Central memory CD8-positive, alpha-beta T cell (primary cell): ENCODE data around the gene RPH3AL.

Experiments
- ATAC-seq: fragments of 150-1000 bp; cut with Tn5 transposase; replicated peaks from 2 replicates; pipeline ENCODE4 v1.10.0; 2022; ENCODE audit warnings: mild to moderate bottlenecking, moderate FRiP score, moderate number of reproducible peaks; ENCODE audit not compliant: poor library complexity, severe bottlenecking; ENCODE audit errors: extremely low read depth
- DNase-seq, 2 donors: peaks; one replicate each; pipeline ENCODE4 v3.0.0; 2021; ENCODE audit warnings: low spot score in 2 of 2
- H3K27ac Mint-ChIP-seq: one replicate; pipeline ENCODE4 v1.8.0; 2022; ENCODE audit warnings: low read depth, mild to moderate bottlenecking, moderate library complexity, mixed read lengths
- H3K27me3 Mint-ChIP-seq: one replicate; pipeline ENCODE4 v1.8.0; 2022; ENCODE audit warnings: mixed read lengths
- H3K36me3 Mint-ChIP-seq: one replicate; pipeline ENCODE4 v1.8.0; 2022; ENCODE audit warnings: mild to moderate bottlenecking, moderate library complexity, mixed read lengths; ENCODE audit not compliant: insufficient read depth
- H3K4me1 Mint-ChIP-seq: one replicate; pipeline ENCODE4 v1.8.0; 2022; ENCODE audit warnings: mixed read lengths
- H3K4me3 Mint-ChIP-seq: one replicate; pipeline ENCODE4 v1.8.0; 2022; ENCODE audit warnings: mild to moderate bottlenecking, moderate library complexity, mixed read lengths
- H3K9me3 Mint-ChIP-seq: one replicate; pipeline ENCODE4 v1.8.0; 2022; ENCODE audit warnings: mixed read lengths

The RPH3AL gene

DNA sequence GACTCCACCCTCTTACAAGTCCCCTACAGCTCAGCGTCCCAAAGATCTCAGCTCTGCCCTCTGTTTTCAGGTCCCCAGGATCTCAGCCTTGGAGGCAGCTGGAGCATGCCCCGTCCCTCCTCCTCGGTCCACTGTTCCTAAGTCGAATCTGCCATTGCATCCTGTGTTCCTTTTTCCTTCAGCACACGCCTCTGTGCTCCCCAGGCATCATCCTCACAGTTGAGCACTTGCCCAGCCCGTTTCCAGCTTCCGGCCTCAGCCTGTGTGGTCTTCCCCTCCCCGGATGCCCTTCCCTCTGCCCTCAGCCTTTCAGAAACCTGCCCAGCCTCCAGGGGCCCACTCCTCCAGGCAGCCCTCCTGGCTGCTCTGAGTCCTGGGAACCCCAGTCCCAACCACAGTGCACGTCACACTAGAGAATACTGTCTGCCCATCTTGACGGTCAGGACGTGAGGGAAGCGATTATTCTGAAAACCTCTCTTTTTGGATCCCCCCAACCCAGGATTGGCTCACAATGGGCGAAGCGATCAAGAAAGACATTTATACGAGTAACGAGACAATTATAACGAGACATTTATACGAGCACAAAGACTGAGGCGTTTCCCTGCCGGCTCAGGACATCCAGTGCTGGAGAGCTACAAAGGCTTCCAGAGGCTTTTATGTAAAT, 41.4 kb downstream of the RPH3AL start:
- H3K4me3 Mint-ChIP-seq: no peak overlapping the region
- H3K27me3 Mint-ChIP-seq: no peaks in the 10 kb centered on the region
- DNase-seq (no peak), ATAC-seq (no peak)
- H3K9me3 Mint-ChIP-seq: peaks cover 12% of the 10 kb centered on the region
- no peaks in the 10 kb centered on the region for H3K36me3 Mint-ChIP-seq
- peak overlapping the region; percentile 30 for H3K27ac Mint-ChIP-seq
- peaks cover 8% of the 10 kb centered on the region for H3K4me1 Mint-ChIP-seq

DNA sequence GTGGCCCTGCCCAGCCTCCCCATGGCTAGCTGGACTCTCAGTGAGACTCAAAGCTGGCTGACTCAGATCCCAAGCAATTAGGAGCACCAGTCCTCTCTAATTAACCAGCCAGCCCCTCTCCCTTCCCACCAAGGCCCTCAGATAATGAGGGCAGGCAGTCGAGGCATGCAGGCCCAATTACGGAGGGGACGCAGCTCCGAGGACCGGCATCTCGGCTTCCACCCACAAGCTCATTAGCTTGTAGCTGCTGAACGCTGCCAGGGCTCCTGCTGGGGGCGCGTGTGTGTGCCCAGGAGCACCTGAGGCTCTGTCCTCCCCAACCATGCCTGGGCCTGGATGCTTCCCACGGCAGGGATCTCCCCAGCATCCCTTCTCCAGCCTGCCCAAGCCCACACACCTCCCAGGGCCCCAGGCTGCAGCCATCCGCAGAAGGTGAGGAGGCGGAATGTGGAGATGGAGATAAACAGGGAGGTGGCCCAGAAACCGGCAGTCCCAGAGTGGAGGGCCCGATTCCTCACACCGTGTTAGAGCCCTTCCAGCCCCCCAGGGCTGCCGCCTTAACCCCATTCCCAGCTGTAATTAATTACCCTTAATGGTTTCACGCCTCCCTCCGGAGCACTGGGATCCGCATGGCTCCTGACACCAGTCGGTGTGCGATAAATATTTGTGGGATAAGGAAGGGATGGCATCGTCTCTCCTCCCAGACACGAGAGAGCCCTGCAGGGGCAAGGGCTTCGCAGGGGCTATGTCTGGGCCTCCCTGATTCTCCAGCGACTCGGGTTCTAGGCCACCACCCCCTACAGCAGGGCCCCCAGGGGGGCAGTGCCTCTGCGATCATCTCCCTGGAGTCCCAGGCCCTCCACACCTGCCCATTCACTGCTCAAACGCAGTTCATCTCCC, 42.2 kb downstream of the RPH3AL start:
- H3K4me1 Mint-ChIP-seq: peaks cover 8% of the 10 kb centered on the region
- H3K9me3 Mint-ChIP-seq: peaks cover 3% of the 10 kb centered on the region
- DNase-seq: no peak
- H3K27ac Mint-ChIP-seq: no peak overlapping the region
- no peaks in the 10 kb centered on the region for H3K36me3 Mint-ChIP-seq
- no peaks in the 10 kb centered on the region for H3K27me3 Mint-ChIP-seq
- no peak overlapping the region for H3K4me3 Mint-ChIP-seq
- ATAC-seq: no peak

DNA sequence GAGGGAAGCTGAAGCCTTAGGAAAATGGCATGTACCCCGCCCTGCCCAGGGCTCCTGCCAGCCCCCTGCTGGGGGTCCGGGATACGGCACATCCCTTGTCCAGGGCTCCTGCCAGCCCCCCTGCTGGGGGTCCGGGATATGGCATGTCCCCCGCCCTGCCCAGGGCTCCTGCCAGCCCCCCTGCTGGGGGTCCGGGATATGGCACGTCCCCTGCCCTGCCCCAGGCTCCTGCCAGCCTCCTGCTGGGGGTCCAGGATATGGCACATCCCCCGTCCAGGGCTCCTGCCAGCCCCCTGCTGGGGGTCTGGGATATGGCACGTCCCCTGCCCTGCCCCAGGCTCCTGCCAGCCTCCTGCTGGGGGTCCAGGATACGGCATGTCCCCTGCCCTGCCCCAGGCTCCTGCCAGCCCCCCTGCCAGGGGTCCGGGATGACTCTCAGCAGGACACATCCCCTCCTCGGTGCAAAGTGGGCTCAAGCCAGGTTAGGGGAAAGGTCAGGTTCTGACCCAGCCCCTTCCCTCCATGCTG, 43.2 kb downstream of the RPH3AL start:
- ATAC-seq: no peak
- Mint-ChIP-seq H3K9me3 (no peaks in the 10 kb centered on the region), H3K4me3 (no peak overlapping the region), H3K36me3 (no peaks in the 10 kb centered on the region), H3K27ac (no peak overlapping the region), H3K27me3 (no peaks in the 10 kb centered on the region), H3K4me1 (peaks cover 8% of the 10 kb centered on the region)
- DNase-seq: no peak

DNA sequence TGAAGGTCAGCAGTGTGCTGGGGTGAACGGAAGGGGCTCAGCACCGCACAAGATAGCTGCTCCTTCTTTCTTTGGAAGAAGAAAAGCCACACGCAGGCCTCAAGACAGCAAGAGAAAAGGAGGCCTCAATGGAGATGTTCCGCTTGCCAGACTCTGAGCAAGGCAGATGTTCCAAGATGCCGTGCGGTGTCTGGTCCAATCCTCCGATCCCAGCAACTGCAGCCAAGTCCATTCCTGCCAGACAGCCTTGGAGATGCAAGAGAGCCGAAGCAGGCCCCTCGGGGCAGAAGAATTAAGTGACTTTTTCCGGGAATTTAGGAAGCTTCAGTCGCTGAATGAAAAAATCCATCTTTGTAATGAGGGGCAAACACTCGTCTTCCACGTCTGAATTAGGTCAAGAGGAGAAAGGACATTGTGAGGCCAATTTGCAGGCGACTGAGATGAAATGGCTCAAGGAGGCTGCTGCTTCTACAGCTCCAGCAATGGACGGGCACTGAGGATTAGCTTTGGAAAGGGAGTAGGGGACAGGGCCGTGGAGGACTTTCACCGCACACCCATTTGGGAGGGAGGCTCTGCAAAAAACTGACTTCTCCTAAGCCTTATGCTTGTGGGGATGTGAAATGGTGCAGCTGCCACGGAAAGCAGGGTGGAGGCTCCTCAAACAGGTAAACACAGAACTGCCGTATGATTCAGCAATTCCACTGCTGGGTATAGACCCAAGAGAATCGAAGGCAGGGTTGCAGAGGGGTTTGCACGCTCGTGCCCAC, 44.7 kb downstream of the RPH3AL start:
- Mint-ChIP-seq H3K9me3 (no peaks in the 10 kb centered on the region), H3K4me3 (no peak overlapping the region), H3K4me1 (peaks cover 8% of the 10 kb centered on the region), H3K27me3 (no peaks in the 10 kb centered on the region), H3K36me3 (no peaks in the 10 kb centered on the region), H3K27ac (no peak overlapping the region)
- ATAC-seq (no peak), DNase-seq (no peak)

DNA sequence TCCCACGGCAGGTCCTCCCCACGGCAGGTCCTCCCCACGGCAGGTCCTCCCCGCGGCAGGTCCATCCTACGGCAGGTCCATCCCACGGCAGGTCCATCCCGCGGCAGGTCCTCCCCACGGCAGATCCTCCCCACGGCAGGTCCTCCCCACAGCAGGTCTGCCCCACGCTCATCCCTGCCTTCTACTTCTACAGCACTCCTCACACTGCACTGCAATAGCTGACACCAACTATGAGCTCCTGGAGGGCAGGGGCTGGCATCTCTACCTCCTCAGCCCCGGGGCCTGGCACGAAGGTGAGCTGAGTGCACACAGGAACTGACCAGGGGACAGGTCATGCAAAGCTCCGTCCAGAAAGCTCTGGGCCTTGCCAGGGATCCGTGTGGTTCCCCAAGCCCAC, 45.3 kb downstream of the RPH3AL start:
- DNase-seq (no peak), ATAC-seq (no peak)
- Mint-ChIP-seq H3K36me3 (no peaks in the 10 kb centered on the region), H3K4me3 (no peak overlapping the region), H3K4me1 (peaks cover 8% of the 10 kb centered on the region), H3K9me3 (no peaks in the 10 kb centered on the region), H3K27ac (no peak overlapping the region), H3K27me3 (no peaks in the 10 kb centered on the region)

DNA sequence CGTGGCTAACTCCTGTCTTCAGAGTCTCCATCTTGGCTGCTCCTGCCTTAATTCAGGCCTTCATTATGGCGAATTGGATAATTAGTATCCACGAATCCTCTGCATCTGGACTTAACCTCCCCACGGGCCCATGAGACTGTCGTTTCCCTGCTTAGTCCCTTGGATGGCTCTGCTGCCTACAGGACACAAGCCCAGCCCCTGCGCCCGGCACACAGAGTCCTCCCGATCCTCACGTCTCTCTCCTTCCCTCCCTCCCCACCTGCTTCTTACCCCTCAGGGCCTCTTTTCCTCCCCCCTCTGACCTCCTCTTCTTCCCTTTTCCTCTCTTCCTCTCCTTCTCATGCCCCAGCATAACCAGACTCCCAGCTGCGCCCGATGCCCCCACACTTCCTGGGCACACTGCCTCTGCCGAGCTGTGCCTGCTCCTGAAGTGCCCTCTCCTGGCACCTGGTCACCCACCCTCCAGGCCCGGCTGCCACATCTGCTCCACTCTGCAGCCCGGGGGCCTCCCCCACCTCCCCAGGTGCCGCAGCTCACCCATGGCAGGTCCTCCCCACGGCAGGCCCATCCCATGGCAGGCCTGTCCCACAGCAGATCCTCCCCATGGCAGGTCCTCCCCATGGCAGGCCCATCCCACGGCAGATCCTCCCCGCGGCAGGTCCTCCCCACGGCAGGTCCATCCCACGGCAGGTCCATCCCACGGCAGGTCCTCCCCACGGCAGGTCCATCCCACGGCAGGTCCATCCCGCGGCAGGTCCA, 45.9 kb downstream of the RPH3AL start:
- Mint-ChIP-seq H3K27ac (no peak overlapping the region), H3K4me1 (peaks cover 6% of the 10 kb centered on the region), H3K9me3 (no peaks in the 10 kb centered on the region), H3K36me3 (no peaks in the 10 kb centered on the region), H3K27me3 (no peaks in the 10 kb centered on the region), H3K4me3 (no peak overlapping the region)
- ATAC-seq (no peak), DNase-seq (no peak)

DNA sequence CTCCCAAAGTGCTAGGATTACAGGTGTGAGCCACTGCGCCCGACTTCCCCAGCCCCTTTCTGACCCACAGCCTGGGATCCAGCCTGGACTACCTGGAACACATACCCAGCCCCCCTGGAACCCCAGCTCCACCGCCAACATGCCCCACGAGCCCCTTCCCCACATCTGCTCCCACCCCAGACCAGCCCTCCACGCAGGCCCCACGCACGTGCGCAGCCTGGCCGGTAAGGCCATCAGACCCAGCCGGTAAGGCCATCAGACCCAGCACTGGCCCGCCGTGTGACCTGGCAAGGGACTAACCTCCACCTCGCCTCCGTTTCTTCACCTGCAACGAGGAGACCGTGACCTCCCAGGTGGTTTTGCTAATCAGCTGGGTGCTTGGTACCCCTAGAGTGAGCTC, 46.5 kb downstream of the RPH3AL start:
- ATAC-seq: no peak
- peaks cover under 1% of the 10 kb centered on the region for H3K4me1 Mint-ChIP-seq
- no peak overlapping the region for H3K4me3 Mint-ChIP-seq
- H3K27me3 Mint-ChIP-seq: no peaks in the 10 kb centered on the region
- no peaks in the 10 kb centered on the region for H3K9me3 Mint-ChIP-seq
- no peaks in the 10 kb centered on the region for H3K36me3 Mint-ChIP-seq
- DNase-seq: no peak
- H3K27ac Mint-ChIP-seq: no peak overlapping the region

DNA sequence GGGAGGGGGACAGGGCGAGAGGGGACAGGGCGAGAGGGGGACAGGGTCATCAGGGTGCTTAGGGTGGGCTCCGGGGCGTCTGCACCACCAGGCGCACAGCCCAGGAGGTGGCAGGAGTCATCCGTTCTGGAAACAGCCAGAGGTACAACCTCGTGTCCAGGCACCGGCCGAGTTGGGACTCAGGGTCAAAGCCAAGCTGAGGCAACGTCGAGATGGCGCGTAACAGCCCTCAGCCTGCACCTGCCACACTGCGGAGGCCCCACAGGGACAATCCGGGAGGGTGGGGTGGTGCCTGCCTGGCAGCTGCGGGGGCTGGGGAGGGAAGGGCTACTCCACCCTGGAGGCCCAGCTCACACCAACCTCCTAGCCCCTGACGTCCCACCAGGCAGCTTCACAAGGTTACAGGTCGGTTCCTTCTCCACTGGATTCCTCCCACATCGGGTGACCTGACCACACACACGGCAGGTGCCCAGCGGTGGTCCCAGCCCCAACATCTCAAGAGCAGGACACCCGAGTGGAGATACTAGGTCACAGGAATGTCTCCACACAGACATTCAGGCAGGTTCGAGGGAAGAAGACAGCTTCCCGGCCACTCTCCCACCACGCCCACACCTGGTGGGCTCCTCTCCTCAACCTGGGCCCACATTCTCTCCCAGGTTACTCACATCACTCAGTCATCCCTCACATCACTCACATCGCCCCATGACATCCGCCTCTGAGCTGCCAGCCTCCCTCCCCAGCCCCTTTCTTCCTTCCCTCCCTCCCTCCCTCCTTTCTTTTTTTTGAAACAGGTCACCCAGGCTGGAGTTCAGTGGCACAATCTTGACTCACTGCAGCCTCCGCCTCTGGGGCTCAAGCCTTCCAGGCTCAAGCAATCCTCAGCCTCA, 47.3 kb downstream of the RPH3AL start:
- Mint-ChIP-seq H3K4me3 (no peak overlapping the region), H3K36me3 (no peaks in the 10 kb centered on the region), H3K27ac (no peak overlapping the region), H3K4me1 (no peaks in the 10 kb centered on the region), H3K27me3 (no peaks in the 10 kb centered on the region), H3K9me3 (no peaks in the 10 kb centered on the region)
- DNase-seq (no peak), ATAC-seq (no peak)

DNA sequence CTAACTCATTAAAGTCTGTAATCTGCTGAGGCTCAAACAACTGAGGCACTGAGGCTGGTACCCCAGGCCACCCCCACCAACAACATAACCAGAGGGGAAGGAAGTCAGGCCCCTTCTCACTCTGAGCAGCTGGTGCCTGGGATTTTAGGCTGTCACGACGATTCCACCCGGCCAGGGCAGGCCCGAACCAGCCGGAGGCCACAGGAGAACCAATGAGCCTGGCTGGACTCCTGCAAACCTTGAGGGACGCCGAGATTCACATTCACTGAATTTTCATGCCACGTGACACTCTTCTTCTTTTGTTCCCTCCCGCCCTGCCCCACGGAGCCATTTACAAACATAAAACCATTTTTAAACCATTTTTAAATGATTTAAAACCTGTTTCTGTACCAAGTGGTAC, 48.1 kb downstream of the RPH3AL start:
- Mint-ChIP-seq H3K27me3 (no peaks in the 10 kb centered on the region), H3K36me3 (no peaks in the 10 kb centered on the region), H3K27ac (no peak overlapping the region), H3K4me3 (no peak overlapping the region), H3K4me1 (no peaks in the 10 kb centered on the region), H3K9me3 (no peaks in the 10 kb centered on the region)
- ATAC-seq (no peak), DNase-seq (no peak)

DNA sequence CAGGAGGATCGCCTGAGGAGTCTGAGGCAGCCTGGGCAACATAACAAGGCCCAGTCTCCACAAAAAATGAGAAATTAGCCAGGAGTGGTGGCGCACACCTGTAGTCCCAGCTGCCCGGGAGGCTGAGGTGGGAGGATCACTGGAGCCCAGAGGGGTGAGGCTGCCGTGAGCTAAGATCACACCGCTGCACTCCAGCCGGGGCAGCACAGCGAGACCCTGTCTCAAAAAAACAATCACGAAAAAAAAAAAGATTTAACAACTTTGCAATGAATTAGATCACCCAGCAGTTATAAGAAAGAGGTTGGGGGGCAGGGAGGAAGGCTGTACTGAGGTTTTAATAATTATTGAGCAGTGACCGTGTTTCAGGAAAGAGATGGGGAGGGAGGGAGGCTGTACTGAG, 49.4 kb downstream of the RPH3AL start:
- no peaks in the 10 kb centered on the region for H3K36me3 Mint-ChIP-seq
- no peaks in the 10 kb centered on the region for H3K27me3 Mint-ChIP-seq
- no peaks in the 10 kb centered on the region for H3K4me1 Mint-ChIP-seq
- H3K9me3 Mint-ChIP-seq: no peaks in the 10 kb centered on the region
- H3K4me3 Mint-ChIP-seq: no peak overlapping the region
- ATAC-seq (no peak), DNase-seq (no peak)
- no peak overlapping the region for H3K27ac Mint-ChIP-seq

DNA sequence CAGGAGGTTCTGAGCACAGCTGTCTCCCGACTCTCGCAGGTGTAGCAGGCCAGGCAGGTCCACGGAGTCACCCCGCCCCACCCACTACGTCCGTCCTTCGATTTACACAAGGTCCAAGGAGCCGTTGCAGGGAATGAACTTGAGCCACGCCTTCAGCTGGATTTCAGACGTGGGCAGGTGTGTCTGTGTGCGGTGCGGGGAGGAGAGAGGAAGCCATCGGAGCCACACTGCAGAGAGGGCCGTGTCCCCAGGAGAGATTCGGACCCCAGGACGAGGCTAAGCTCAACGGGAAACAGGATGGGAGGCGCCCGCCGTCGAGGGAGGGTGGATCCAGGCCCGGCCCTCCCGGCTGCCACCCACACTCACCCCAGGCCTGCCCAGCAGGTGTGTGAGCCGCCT, 50.3 kb downstream of the RPH3AL start:
- no peaks in the 10 kb centered on the region for H3K36me3 Mint-ChIP-seq
- no peak overlapping the region for H3K27ac Mint-ChIP-seq
- H3K27me3 Mint-ChIP-seq: no peaks in the 10 kb centered on the region
- no peak for ATAC-seq
- H3K9me3 Mint-ChIP-seq: no peaks in the 10 kb centered on the region
- no peak overlapping the region for H3K4me3 Mint-ChIP-seq
- no peak for DNase-seq
- no peaks in the 10 kb centered on the region for H3K4me1 Mint-ChIP-seq
